Activated T-helper 1 cell treated with Interleukin-2 at 50 U/mL for 16 hours (primary cell): ENCODE results near the gene ALOX15B.
"Not testable (repeated sequence)": the region's sequence is repeated elsewhere in the genome, so short reads cannot be mapped to it uniquely, and the experiment has no call there.

Experiments used
- DNase-seq: peaks from one replicate; pipeline ENCODE4 v3.0.0-alpha.2; 2020; ENCODE audit warnings: low read depth

Gene ALOX15B

GRCh38 chr17:8013731-8014557 lies 24.9 kb upstream of the ALOX15B start:
- no peak for DNase-seq

- DNase-seq, result no peak
Observed at GRCh38 chr17:8014558-8014850, 24.4 kb upstream of the ALOX15B start.

- no peak for DNase-seq
Observed at GRCh38 chr17:8015236-8015956, 23.5 kb upstream of the ALOX15B start.

- DNase-seq, result no peak
Observed at GRCh38 chr17:8015957-8016631, 22.8 kb upstream of the ALOX15B start.

- no peak for DNase-seq
Observed at GRCh38 chr17:8016632-8017424, 22.0 kb upstream of the ALOX15B start.

GRCh38 chr17:8018436-8018835 lies 20.4 kb upstream of the ALOX15B start:
- no peak for DNase-seq

- no peak for DNase-seq
Observed at GRCh38 chr17:8019166-8019565, 19.7 kb upstream of the ALOX15B start.

GRCh38 chr17:8019665-8020650 lies 18.9 kb upstream of the ALOX15B start:
- DNase-seq, result no peak

- no peak for DNase-seq
Observed at GRCh38 chr17:8020776-8021564, 17.9 kb upstream of the ALOX15B start.

- no peak for DNase-seq
Observed at GRCh38 chr17:8021565-8022359, 17.1 kb upstream of the ALOX15B start.

- DNase-seq, result no peak
Observed at GRCh38 chr17:8022360-8023003, 16.4 kb upstream of the ALOX15B start.

- DNase-seq, result not testable (repeated sequence)
Observed at GRCh38 chr17:8024161-8024560, 14.7 kb upstream of the ALOX15B start.

GRCh38 chr17:8025176-8025911 lies 13.5 kb upstream of the ALOX15B start:
- DNase-seq, result no peak

- no peak for DNase-seq
Observed at GRCh38 chr17:8029121-8029520, 9.7 kb upstream of the ALOX15B start.

GRCh38 chr17:8031261-8031661 lies 7.6 kb upstream of the ALOX15B start:
- no peak for DNase-seq

GRCh38 chr17:8031950-8032349 lies 6.9 kb upstream of the ALOX15B start:
- DNase-seq, result no peak

GRCh38 chr17:8032442-8032841 lies 6.4 kb upstream of the ALOX15B start:
- no peak for DNase-seq

GRCh38 chr17:8039611-8040168 lies 831 bp downstream of the ALOX15B start:
- no peak for DNase-seq
